NT2/D1 (cell line): ENCODE data around the gene TYMP.

ENCODE experiments used
- YY1 ChIP-seq: IDR thresholded peaks from 2 replicates; pipeline ENCODE4 v1.6.1; 2011; ENCODE audit not compliant: insufficient read length, insufficient read depth
- ZNF274 ChIP-seq: IDR thresholded peaks from 2 replicates; pipeline ENCODE4 v1.6.1; 2011; ENCODE audit warnings: mild to moderate bottlenecking, low read depth, low read length

GRCh38 chr22:50497093-50497492, 32.7 kb downstream of the TYMP start:
- TF ChIP-seq YY1 (no peak), ZNF274 (no peak)
